ENCODE data around the gene ZWINT.

The ZWINT gene

GRCh38 chr10:56327118-56327517 lies 33.9 kb downstream of the ZWINT start:
- no peaks in the 10 kb centered on the region for H3K36me3 ChIP-seq (ENCODE audit: insufficient read depth, low read length)
- H3K4me1 ChIP-seq (ENCODE audit: insufficient read depth, low read length) = no peaks in the 10 kb centered on the region
- H3K4me3 ChIP-seq (ENCODE audit: low read length) = no peak overlapping the region
- H2AFZ ChIP-seq (ENCODE audit: low read depth, low read length) = no peak overlapping the region
- H3K9me3 ChIP-seq (ENCODE audit: low read length) = no peaks in the 10 kb centered on the region
- no peaks in the 10 kb centered on the region for H3K27me3 ChIP-seq (ENCODE audit: insufficient read depth, low read length)

GRCh38 chr10:56319386-56319785 lies 41.7 kb downstream of the ZWINT start:
- Histone ChIP-seq H3K9me3 (ENCODE audit: low read length) (no peaks in the 10 kb centered on the region), H3K36me3 (ENCODE audit: insufficient read depth, low read length) (no peaks in the 10 kb centered on the region)

GRCh38 chr10:56318816-56319215 lies 42.2 kb downstream of the ZWINT start:
- Histone ChIP-seq H2AFZ (ENCODE audit: low read depth, low read length) (no peak overlapping the region), H3K36me3 (ENCODE audit: insufficient read depth, low read length) (no peaks in the 10 kb centered on the region), H3K4me1 (ENCODE audit: insufficient read depth, low read length) (no peaks in the 10 kb centered on the region), H3K4me3 (ENCODE audit: low read length) (no peak overlapping the region), H3K9me3 (ENCODE audit: low read length) (no peaks in the 10 kb centered on the region), H3K27me3 (ENCODE audit: insufficient read depth, low read length) (no peaks in the 10 kb centered on the region)

More at GRCh38 chr10:56319386-56319785, 41.7 kb downstream of the ZWINT start:
- no peaks in the 10 kb centered on the region for H3K4me1 ChIP-seq (ENCODE audit: insufficient read depth, low read length)
- H3K4me3 ChIP-seq (ENCODE audit: low read length) = no peak overlapping the region
- H2AFZ ChIP-seq (ENCODE audit: low read depth, low read length) = no peak overlapping the region
- no peaks in the 10 kb centered on the region for H3K27me3 ChIP-seq (ENCODE audit: insufficient read depth, low read length)

- Histone ChIP-seq H3K27me3 (ENCODE audit: insufficient read depth, low read length) (no peaks in the 10 kb centered on the region), H2AFZ (ENCODE audit: low read depth, low read length) (no peak overlapping the region), H3K9me3 (ENCODE audit: low read length) (no peaks in the 10 kb centered on the region), H3K4me3 (ENCODE audit: low read length) (no peak overlapping the region), H3K4me1 (ENCODE audit: insufficient read depth, low read length) (no peaks in the 10 kb centered on the region), H3K36me3 (ENCODE audit: insufficient read depth, low read length) (no peaks in the 10 kb centered on the region)
Measured at GRCh38 chr10:56317603-56318002, 43.5 kb downstream of the ZWINT start.

GRCh38 chr10:56316603-56317002 lies 44.5 kb downstream of the ZWINT start:
- H3K27me3 ChIP-seq (ENCODE audit: insufficient read depth, low read length) = no peaks in the 10 kb centered on the region
- H3K36me3 ChIP-seq (ENCODE audit: insufficient read depth, low read length) = no peaks in the 10 kb centered on the region
- no peak overlapping the region for H3K4me3 ChIP-seq (ENCODE audit: low read length)
- H3K9me3 ChIP-seq (ENCODE audit: low read length) = no peaks in the 10 kb centered on the region
- no peaks in the 10 kb centered on the region for H3K4me1 ChIP-seq (ENCODE audit: insufficient read depth, low read length)
- no peak overlapping the region for H2AFZ ChIP-seq (ENCODE audit: low read depth, low read length)
